IPS-18a (cell line): ENCODE measurements around the gene KLK4.
"Not testable (repeated sequence)": the region's sequence is repeated elsewhere in the genome, so short reads cannot be mapped to it uniquely, and the experiment has no call there.

ENCODE experiments used
- H3K27ac ChIP-seq: one replicate; pipeline ENCODE4 v1.5.1; 2013; ENCODE audit warnings: low read length
- H3K27me3 ChIP-seq: one replicate; pipeline ENCODE4 v1.6.1; 2013; ENCODE audit warnings: mild to moderate bottlenecking, low read length; ENCODE audit not compliant: control insufficient read depth, insufficient read depth
- H3K36me3 ChIP-seq: one replicate; pipeline ENCODE4 v1.6.1; 2013; ENCODE audit warnings: low read depth, low read length; ENCODE audit not compliant: control insufficient read depth
- H3K4me1 ChIP-seq: one replicate; pipeline ENCODE4 v1.6.1; 2013; ENCODE audit warnings: low read depth, low read length; ENCODE audit not compliant: control insufficient read depth
- H3K4me3 ChIP-seq: one replicate; pipeline ENCODE4 v1.5.1; 2013; ENCODE audit warnings: low read length
- H3K9ac ChIP-seq: one replicate; pipeline ENCODE4 v1.6.1; 2013; ENCODE audit warnings: mild to moderate bottlenecking, low read length, moderate library complexity
- H3K9me3 ChIP-seq: one replicate; pipeline ENCODE4 v1.6.1; 2013; ENCODE audit warnings: low read depth, low read length; ENCODE audit not compliant: control insufficient read depth

The KLK4 gene

DNA sequence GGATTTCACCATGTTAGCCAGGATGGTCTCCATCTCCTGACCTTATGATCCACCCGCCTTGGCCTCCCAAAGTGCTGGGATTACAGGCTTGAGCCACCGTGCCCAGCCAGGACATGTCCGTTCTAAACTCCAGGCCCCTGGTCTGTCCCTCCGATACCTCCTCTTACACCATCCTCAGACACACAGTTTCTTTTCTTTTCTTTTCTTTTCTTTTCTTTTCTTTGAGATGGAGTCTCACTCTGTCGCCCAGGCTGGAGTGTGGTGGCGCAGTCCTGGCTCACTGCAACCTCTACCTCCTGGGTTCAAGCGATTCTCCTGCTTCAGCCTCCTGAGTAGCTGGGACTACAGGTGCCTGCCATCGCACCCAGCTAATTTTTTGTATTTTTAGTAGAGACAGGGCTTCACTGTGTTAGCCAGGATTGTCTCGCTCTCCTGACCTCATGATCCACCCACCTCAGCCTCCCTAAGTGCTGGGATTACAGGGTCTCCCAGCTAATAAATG, 15.1 kb downstream of the KLK4 start:
- not testable (repeated sequence) for H3K36me3 ChIP-seq, H3K9me3 ChIP-seq, H3K27ac ChIP-seq, H3K4me1 ChIP-seq, H3K9ac ChIP-seq, H3K27me3 ChIP-seq, H3K4me3 ChIP-seq

DNA sequence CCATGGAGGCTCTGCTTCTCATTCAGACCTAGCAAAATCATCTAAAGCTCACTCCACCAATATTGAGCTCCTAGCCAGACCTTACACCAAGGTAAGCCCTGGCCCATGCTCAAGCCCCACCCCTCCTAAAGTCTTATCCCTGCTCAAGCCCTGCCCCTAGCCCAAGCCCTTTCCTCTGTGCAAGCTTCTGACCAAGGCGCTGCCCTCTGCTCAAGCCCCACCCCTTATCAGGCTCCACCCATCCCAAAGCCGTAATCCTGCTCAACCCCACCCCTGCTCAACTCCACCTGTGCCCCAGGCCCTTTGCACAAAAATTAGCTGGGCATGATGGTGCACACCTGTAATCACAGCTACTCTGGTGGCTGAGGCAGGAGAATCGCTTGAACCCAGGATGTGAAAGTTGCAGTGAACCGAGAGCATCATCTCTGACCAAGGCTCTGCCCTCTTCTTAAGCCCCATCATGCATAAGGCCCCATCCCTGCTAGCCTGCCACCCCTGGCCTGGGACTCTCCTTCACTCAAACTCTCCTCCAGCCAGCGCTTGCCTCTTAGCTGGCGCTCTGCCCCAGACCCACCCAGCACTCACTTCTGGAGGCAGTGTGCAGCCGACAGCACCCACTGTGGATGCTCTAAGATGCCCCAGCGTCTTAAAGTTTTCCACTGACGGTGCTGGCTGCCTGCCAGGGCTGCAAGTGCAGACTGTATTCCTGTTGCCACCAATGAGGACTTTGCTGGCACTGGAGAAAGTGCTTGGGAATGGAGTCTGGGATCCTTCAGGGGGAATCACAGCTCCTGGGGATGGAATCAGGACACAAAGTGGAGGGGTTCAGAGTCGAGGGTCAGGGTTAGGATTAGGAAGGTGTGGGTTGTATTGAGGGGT, 16.5 kb downstream of the KLK4 start:
- H3K27me3 ChIP-seq, result no peaks in the 10 kb centered on the region
- H3K36me3 ChIP-seq, result no peaks in the 10 kb centered on the region
- peaks cover 4% of the 10 kb centered on the region for H3K9me3 ChIP-seq
- H3K9ac ChIP-seq, result no peak overlapping the region
- H3K4me3 ChIP-seq, result no peak overlapping the region
- H3K27ac ChIP-seq, result no peak overlapping the region
- no peaks in the 10 kb centered on the region for H3K4me1 ChIP-seq

DNA sequence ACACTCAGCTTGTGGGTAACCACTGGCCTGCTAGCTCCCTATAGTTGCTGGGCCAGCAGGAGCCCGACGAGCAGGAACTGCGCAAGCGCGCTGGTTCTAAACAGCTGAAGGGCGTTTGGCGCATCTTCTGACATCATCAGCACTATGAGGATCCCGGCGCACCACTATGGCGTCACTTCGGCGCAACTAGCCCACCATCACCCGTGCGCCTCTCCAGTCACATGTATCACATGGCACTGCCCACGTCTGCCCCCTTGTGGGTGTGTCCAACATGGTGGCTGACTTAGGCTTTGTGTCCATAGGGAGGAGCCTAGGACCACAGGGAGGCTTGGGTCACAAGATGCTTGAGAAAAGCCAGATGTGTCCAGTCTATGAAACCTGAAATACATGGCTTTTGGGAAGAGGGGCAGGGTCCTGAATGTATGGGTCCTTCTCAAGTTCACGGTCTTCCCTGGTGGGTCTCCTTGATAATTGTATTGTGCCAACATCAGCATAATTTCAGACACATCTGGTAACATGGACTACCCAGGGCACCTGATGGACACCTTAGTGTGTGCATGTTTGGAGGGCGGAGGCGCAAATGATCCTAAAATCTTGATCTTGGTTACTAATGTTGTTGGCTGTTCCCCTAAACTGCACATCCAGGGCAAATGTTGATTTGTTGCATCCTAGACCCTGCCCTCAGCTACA, 18.0 kb downstream of the KLK4 start:
- no peak overlapping the region for H3K27ac ChIP-seq
- no peak overlapping the region for H3K9ac ChIP-seq
- H3K9me3 ChIP-seq, result peaks cover 4% of the 10 kb centered on the region
- no peaks in the 10 kb centered on the region for H3K4me1 ChIP-seq
- no peaks in the 10 kb centered on the region for H3K27me3 ChIP-seq
- H3K36me3 ChIP-seq, result no peaks in the 10 kb centered on the region
- no peak overlapping the region for H3K4me3 ChIP-seq

DNA sequence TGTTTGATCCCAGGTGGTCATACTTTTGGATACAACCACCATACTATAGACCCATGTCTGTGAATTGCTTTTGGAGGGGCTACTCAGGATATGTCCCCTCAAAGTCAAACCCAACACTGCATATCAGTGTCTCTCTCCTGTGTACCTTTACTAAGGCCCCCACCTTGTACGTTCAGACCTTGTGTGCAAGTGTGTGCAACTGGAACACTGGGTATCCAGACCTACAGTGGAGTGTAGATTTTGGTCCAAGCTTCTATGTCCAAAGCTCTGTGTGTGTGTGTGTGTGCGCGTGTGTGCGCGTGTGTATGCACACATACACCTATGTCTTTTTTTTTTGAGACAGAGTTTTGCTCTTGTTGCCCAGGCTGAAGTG, 20.0 kb downstream of the KLK4 start:
- Histone ChIP-seq H3K36me3 (no peaks in the 10 kb centered on the region), H3K4me1 (no peaks in the 10 kb centered on the region), H3K9ac (no peak overlapping the region), H3K27me3 (no peaks in the 10 kb centered on the region), H3K4me3 (no peak overlapping the region), H3K27ac (no peak overlapping the region), H3K9me3 (peaks cover 4% of the 10 kb centered on the region)

DNA sequence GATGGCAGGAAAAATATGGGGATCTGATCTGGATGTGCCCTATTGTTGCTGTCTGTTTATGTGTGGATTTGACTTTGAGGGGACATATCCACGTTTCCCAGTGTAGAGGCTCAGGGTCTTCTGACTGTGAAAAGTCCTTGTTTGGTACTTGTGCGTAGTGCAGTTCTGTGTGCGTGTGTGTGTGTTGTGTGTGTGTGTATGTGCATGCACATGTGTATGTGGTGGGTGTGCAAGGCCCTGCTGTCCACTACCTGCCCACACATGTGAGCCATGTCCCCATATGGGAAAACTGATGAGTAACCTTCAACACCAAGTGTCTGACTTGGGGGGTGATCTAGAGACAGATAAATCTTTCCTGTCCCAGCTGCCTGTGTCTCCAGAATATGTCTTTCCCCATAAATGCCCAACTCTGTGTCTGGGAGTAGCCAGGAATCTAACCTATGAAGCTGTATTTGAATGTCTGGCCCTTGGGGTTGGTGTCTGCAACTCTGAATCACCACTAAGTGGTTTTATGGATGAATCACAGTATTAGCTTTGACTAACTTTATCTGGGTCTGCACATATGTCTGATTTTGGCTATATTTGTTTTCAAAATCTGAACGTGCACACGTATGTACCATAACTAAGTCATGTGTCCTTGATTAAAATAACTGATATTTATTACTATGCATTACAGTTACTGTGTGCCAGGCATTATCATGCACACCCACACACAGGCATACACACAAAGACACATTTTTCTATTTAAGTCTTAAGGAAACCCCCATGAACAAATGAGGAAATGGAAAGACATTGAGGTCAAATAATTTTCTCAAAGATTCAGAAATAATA, 20.6 kb downstream of the KLK4 start:
- peaks cover 4% of the 10 kb centered on the region for H3K9me3 ChIP-seq
- H3K4me3 ChIP-seq, result no peak overlapping the region
- no peak overlapping the region for H3K27ac ChIP-seq
- no peaks in the 10 kb centered on the region for H3K36me3 ChIP-seq
- no peak overlapping the region for H3K9ac ChIP-seq
- H3K4me1 ChIP-seq, result no peaks in the 10 kb centered on the region
- H3K27me3 ChIP-seq, result no peaks in the 10 kb centered on the region

DNA sequence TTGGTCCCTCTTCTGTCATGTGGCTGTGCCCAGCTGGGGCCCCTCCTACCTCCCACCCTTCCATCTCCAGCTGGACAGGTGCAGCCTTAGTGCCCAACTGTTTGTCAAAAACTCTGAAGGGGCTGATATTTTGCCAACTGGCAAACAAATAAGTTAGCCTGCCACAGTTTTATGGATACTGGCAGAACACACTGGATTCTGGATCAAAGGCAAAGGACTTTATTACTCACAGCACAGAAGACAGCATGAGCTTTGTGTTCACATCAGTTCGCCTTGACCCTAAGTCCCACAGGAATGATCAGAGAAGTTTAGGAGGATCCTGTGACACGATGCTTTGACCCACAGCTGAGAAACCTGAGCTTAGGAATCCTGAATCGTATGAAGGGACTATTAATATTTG, 21.6 kb downstream of the KLK4 start:
- H3K27ac ChIP-seq, result no peak overlapping the region
- H3K4me1 ChIP-seq, result no peaks in the 10 kb centered on the region
- H3K36me3 ChIP-seq, result no peaks in the 10 kb centered on the region
- no peak overlapping the region for H3K9ac ChIP-seq
- no peak overlapping the region for H3K4me3 ChIP-seq
- peaks cover 4% of the 10 kb centered on the region for H3K9me3 ChIP-seq
- no peaks in the 10 kb centered on the region for H3K27me3 ChIP-seq

DNA sequence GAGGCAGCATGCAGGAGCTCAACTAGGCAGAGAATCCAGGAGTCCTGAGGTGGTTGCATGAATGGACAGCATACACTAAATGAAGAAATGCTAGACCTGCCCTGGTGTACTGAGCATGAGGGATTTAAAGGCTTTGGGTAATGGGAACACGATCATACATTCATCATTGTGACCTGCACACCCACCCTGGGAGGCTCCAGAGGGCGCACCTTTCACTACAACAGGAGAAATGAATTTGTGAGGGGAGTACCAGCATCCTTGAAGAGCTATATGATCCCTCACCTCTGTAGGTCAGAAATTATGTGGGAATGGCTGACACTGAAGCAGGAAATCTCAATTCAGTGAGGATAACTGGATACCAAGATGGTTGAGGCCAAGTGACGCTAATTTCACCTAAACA, 29.0 kb downstream of the KLK4 start:
- no peaks in the 10 kb centered on the region for H3K9me3 ChIP-seq
- no peaks in the 10 kb centered on the region for H3K27me3 ChIP-seq
- H3K4me3 ChIP-seq, result no peak overlapping the region
- H3K27ac ChIP-seq, result no peak overlapping the region
- no peaks in the 10 kb centered on the region for H3K4me1 ChIP-seq
- H3K9ac ChIP-seq, result no peak overlapping the region
- no peaks in the 10 kb centered on the region for H3K36me3 ChIP-seq

DNA sequence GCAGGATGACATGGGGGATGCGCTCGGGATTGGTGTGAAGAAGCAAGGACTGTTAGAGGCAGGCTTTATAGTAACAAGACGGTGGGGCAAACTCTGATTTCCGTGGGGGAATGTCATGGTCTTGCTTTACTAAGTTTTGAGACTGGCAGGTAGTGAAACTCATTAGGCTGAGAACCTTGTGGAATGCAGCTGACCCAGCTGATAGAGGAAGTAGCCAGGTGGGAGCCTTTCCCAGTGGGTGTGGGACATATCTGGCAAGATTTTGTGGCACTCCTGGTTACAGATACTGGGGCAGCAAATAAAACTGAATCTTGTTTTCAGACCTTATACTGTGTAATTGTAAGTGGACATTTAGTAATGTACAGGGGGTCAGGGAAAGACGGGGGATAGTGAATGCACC, 31.0 kb downstream of the KLK4 start:
- Histone ChIP-seq H3K9ac (no peak overlapping the region), H3K27me3 (no peaks in the 10 kb centered on the region), H3K4me1 (no peaks in the 10 kb centered on the region), H3K36me3 (no peaks in the 10 kb centered on the region), H3K9me3 (no peaks in the 10 kb centered on the region), H3K4me3 (no peak overlapping the region), H3K27ac (no peak overlapping the region)

DNA sequence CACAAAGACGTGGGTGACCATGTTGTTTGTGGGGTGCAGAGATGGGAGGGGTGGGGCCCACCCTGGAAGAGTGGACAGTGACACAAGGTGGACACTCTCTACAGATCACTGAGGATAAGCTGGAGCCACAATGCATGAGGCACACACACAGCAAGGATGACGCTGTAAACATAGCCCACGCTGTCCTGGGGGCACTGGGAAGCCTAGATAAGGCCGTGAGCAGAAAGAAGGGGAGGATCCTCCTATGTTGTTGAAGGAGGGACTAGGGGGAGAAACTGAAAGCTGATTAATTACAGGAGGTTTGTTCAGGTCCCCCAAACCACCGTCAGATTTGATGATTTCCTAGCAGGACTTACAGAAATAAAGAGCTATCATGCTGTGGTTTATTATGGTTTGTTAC, 32.3 kb downstream of the KLK4 start:
- Histone ChIP-seq H3K27me3 (peaks cover 8% of the 10 kb centered on the region), H3K9ac (no peak overlapping the region), H3K9me3 (no peaks in the 10 kb centered on the region), H3K27ac (no peak overlapping the region), H3K4me1 (no peaks in the 10 kb centered on the region), H3K36me3 (no peaks in the 10 kb centered on the region), H3K4me3 (no peak overlapping the region)

DNA sequence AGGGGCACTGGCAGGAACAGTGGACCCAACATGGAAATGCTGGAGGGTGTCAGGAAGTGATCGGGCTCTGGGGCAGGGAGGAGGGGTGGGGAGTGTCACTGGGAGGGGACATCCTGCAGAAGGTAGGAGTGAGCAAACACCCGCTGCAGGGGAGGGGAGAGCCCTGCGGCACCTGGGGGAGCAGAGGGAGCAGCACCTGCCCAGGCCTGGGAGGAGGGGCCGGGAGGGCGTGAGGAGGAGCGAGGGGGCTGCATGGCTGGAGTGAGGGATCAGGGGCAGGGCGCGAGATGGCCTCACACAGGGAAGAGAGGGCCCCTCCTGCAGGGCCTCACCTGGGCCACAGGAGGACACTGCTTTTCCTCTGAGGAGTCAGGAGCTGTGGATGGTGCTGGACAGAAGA, 33.9 kb downstream of the KLK4 start:
- no peak overlapping the region for H3K4me3 ChIP-seq
- no peaks in the 10 kb centered on the region for H3K4me1 ChIP-seq
- no peaks in the 10 kb centered on the region for H3K36me3 ChIP-seq
- H3K9me3 ChIP-seq, result no peaks in the 10 kb centered on the region
- no peak overlapping the region for H3K27ac ChIP-seq
- H3K27me3 ChIP-seq, result peaks cover 8% of the 10 kb centered on the region
- no peak overlapping the region for H3K9ac ChIP-seq

DNA sequence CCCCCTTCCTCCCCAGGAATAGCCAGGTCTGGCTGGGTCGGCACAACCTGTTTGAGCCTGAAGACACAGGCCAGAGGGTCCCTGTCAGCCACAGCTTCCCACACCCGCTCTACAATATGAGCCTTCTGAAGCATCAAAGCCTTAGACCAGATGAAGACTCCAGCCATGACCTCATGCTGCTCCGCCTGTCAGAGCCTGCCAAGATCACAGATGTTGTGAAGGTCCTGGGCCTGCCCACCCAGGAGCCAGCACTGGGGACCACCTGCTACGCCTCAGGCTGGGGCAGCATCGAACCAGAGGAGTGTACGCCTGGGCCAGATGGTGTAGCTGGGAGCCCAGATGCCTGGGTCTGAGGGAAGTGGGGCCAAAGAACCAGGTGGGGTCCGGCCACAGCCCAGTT, 34.7 kb downstream of the KLK4 start:
- no peak overlapping the region for H3K27ac ChIP-seq
- H3K27me3 ChIP-seq, result peaks cover 8% of the 10 kb centered on the region
- no peaks in the 10 kb centered on the region for H3K9me3 ChIP-seq

More for the DNA sequence above, 34.7 kb downstream of the KLK4 start:
- Histone ChIP-seq H3K4me3 (no peak overlapping the region), H3K4me1 (no peaks in the 10 kb centered on the region), H3K36me3 (no peaks in the 10 kb centered on the region), H3K9ac (no peak overlapping the region)
